22Rv1 (cell line): ENCODE data around the gene CES5A.

Experiments
- H3K27ac ChIP-seq: fragments of 450-650 bp; 2 replicates; pipeline ENCODE4 v1.5.1; 2017
- ZFX ChIP-seq: fragments of 450-650 bp; IDR thresholded peaks from 2 replicates; pipeline ENCODE4 v1.6.1; 2017; ENCODE audit warnings: antibody characterized with exemption, borderline replicate concordance
- TF ChIP-seq, protein P1 (sequence below): fragments of 450-650 bp; IDR thresholded peaks from 2 replicates; pipeline ENCODE4 v1.5.1; 2017; ENCODE audit warnings: mild to moderate bottlenecking

Gene CES5A

DNA sequence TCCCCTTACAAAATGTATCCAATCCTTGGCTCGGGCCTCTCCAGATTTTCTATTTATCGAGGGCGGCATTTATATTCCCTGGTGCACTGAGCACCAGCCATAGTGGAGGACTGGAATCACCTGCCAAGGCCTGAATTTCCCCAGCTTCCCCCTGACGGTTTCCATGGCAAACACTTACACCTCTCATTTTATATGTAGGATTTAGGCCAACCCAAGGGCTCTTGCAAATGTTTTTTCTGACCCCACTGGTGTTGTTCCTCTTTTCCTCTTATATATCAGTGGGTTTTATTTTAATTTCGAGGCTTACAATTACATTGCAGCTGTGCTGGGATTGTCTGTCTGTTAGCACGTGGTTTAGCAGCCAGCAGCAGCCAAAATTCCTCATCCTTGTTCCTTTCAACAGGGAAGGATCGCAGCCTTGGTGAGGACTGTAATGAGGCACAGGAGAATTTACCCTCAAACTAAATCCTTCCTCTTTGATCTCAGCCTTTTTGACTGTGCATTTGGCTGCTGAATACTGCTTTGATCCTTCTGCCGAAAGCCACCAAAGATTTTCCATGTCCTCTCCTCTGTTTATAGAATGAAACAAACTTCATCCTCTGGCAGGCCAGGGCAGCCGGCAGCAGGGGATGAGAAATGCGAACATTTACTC, 26.5 kb upstream of the CES5A start:
- TF ChIP-seq, protein P1, sequence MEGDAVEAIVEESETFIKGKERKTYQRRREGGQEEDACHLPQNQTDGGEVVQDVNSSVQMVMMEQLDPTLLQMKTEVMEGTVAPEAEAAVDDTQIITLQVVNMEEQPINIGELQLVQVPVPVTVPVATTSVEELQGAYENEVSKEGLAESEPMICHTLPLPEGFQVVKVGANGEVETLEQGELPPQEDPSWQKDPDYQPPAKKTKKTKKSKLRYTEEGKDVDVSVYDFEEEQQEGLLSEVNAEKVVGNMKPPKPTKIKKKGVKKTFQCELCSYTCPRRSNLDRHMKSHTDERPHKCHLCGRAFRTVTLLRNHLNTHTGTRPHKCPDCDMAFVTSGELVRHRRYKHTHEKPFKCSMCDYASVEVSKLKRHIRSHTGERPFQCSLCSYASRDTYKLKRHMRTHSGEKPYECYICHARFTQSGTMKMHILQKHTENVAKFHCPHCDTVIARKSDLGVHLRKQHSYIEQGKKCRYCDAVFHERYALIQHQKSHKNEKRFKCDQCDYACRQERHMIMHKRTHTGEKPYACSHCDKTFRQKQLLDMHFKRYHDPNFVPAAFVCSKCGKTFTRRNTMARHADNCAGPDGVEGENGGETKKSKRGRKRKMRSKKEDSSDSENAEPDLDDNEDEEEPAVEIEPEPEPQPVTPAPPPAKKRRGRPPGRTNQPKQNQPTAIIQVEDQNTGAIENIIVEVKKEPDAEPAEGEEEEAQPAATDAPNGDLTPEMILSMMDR, result no peak
- no peak for TF ChIP-seq ZFX
- H3K27ac ChIP-seq, result no peak overlapping the region

DNA sequence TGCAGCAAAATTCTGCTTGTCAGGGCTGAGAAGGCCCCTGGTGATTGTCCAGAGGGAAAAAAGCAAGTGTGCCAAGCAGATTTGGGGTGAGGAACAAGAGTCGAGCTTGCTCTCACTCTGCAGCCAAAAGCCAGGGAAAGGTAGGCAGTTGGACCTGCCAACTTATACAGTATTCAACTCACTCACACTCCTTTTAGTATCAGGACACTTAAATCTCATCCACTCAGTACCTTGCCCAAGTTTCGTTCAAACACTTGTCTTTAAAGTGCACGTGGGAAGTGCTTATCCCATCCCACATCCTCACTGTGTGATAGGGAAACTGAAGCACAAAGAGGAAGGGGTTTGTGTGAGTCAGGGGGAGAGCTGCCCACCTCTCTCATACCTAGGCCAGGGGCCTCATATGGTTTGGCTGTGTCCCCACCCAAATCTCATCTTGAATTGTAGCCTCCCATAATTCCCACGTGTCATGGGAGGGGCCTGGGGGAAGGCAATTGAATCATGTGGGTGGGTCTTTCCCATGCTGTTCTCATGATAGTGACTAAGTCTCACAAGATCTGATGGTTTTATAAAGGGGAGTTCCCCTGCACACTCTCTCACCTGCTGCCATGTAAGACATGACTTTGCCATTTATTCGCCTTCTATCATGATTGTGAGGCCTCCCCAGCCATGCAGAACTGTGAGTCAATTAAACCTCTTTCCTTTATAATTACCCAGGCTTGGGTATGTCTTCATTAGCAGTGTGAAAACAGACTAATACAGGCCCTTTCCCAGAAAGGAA, 25.6 kb upstream of the CES5A start:
- TF ChIP-seq, protein P1, result no peak
- no peak for TF ChIP-seq ZFX
- no peak overlapping the region for H3K27ac ChIP-seq

DNA sequence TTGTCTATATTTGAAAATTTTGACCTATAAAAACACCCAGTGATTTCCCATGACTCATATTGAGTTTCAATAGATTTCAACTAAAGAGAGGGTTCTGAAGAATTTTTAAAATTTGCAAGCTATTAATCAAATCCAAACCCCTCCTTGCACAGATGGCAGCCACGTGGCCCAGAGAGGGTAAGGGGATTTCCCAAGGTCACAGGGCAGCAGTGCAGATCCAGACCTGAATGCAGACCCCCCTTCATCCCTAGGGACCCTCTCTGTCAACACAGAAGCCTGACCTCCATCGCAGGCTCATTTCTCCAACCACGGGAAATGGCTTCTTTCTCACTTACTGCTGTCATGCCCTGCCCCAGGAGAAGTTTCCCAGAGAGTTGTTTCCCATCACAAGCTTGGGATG, 24.7 kb upstream of the CES5A start:
- H3K27ac ChIP-seq, result no peak overlapping the region
- TF ChIP-seq, protein P1, result no peak
- TF ChIP-seq ZFX, result no peak

DNA sequence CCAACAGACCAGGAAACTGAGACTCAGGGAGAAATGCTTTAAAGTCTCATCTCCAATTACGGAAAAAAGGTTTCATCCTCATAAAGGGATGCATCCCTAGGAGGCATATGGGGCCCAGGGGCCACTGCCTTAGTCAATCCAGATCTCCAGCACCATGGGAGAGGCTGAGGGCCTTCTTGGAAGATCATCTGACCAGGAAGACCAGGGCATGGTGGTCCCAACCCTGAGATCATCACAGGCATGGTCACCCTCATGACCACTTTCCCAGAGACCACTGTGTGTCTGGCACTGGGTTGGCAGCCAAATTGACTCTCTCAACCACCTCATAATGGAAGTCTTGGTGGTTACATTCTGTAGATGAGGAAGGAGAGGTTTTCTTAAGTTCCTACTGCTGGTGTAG, 23.4 kb upstream of the CES5A start:
- H3K27ac ChIP-seq, result no peak overlapping the region
- TF ChIP-seq ZFX, result no peak
- TF ChIP-seq, protein P1, result no peak

DNA sequence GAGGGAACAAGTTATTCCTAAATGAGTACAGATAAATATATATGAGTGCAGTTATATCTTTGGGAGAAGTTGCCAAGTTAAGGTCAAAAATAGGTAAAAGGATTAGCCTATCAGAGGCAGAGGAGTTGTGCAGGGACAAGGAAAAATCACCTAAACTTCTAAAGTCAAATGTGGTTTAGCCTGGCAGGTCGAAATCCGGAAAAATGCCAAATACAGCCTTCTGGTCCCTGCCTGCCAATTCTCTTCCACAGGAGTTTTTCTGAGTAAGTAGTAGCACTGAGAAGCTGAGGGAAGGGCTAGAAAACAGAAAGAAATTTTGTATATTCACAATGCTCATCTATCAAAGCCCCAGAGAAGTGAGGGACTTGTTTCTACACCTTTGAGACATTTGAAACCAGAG, 17.6 kb upstream of the CES5A start:
- TF ChIP-seq, protein P1, result no peak
- no peak for TF ChIP-seq ZFX
- no peak overlapping the region for H3K27ac ChIP-seq

DNA sequence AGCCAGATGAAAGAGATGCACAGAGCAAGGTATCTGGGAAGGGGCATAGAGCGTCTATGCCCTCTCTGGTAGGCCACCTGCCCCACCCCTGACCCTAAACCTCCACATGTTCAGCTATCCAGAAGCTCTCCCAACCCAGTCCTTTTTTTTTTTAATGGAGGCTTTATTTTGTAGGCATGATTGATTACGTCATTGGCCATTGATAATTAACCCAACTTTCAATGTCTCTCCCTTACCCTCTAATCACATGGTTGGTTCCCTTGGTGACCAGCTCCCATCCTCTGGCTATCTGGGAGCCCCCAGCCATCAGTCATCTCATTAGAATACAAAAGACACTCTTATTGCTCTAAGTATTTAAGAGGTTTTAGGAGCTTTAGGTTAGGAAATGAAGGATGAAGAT, 14.3 kb upstream of the CES5A start:
- no peak overlapping the region for H3K27ac ChIP-seq
- TF ChIP-seq, protein P1, result no peak
- TF ChIP-seq ZFX, result no peak

DNA sequence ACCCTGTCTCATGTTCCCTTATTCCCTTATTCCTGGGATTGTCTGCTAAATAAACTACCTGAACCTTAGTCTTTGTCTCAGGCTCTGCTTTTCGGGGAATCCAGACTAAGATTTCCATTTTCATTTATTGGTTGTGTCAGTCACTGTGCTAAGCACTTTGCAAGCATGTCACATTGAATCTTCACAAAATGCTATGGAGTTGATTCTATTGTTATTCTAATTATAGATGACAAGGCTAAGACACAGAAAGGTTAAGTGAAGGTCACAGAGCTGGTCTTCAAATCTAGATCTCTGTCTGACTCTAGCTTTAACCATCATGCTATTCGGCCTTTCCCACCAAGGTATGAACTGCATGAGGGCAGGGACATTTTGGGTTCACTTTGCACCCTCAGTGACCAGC, 13.4 kb upstream of the CES5A start:
- TF ChIP-seq, protein P1, result no peak
- TF ChIP-seq ZFX, result no peak
- no peak overlapping the region for H3K27ac ChIP-seq
